ENCODE results near the gene TMEM63C.

TMEM63C gene

GRCh38 chr14:77198561-77198960 is 17.0 kb downstream of the TMEM63C start:
- DNase-seq: no peak

- DNase-seq: no peak
These were observed 18.0 kb downstream of the TMEM63C start for GRCh38 chr14:77199590-77199989.

DNA sequence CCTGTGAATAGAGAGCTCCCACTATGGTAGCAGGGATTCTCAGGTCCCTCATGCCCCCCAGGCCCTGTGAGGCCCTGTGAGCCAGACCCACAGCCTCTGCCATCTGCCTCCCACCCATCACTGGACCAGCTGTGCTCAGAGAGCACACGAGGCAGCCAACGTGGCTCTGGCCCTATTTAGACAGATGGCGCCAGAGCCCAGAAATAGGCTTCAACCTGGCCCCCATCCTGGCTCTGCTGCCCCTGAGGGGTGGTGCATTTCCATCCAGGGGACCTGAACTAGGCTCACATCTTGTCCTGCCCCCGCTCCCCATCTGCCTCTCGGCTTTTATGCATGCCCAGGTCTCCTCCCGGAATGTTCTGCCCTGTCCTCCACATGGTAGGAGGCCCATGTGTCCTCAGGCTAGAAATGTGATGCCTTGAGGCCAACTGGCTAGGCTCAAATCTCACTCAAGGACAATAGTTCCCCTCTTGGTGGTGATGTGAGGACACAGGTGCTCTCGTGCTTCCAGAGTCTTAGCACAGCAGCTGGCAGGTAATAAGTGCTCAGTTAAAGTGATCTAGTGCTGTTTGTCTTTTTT is 18.9 kb downstream of the TMEM63C start:
- DNase-seq: no peak

- DNase-seq: no peak
These were observed 20.1 kb downstream of the TMEM63C start for GRCh38 chr14:77201696-77202095.

DNA sequence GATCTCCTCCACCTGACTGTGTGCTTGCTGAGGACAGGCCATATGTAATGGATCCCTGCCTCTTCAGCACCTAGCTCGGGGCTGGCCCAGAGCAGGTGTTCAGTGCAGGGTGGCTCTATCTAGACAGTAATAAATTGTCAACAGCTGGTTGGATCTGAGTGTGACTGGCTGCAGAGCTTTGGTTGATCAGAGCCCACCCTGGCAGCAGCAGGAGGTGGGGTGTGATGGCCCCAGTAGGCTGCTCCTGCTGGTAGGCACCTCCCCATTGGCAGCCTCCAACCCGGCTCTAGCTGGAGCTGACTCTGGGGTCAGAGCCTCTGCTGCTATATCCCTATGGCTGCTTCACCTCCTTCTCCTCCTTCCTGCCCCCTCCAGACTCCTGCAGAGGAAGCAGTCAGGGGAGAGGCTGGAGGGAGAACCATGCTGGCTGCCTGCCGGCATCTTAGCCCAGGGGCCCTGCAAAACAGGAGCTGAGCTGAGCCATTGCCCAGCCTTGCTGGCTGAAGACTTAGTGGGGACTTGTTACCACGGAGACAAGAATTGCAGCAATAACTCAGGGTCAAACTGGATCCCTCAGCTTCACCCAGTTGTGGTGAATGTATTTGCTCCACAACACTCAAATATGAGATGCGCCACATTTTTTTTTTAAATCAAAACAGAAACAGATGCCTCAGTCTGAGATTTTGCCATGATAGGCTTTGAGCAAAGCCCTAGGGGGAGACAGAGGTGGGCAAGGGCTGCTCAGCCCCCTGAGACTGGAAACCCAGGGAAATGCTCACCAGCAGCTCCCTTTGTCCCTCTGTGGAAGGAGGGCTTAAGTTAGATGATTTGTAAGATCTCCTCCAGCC is 22.2 kb downstream of the TMEM63C start:
- DNase-seq: peak; percentile 88

- peak; percentile 96 for DNase-seq
These were observed 22.8 kb downstream of the TMEM63C start for GRCh38 chr14:77204459-77204771.

GRCh38 chr14:77204907-77205306 is 23.3 kb downstream of the TMEM63C start:
- DNase-seq: no peak

DNA sequence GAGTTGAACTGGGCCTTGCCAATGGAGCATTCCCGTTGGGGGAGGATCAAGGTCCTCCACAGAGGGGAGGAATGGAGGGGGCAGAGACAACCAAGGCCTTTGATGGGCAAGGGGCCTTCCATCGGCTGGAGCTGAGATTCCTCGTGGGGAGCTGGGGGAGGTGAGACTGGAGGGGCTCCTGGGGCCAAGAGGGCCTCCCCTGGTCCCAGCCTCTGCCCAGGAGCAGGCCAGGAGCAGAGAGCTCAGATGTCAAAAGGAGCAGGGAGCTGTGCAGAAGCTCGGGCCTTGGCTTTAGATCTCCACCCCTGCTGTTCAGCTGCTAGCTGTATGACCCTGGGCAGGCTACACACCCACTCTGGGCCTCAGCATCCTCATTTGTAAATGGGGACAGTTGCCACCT is 24.0 kb downstream of the TMEM63C start:
- DNase-seq: no peak

DNA sequence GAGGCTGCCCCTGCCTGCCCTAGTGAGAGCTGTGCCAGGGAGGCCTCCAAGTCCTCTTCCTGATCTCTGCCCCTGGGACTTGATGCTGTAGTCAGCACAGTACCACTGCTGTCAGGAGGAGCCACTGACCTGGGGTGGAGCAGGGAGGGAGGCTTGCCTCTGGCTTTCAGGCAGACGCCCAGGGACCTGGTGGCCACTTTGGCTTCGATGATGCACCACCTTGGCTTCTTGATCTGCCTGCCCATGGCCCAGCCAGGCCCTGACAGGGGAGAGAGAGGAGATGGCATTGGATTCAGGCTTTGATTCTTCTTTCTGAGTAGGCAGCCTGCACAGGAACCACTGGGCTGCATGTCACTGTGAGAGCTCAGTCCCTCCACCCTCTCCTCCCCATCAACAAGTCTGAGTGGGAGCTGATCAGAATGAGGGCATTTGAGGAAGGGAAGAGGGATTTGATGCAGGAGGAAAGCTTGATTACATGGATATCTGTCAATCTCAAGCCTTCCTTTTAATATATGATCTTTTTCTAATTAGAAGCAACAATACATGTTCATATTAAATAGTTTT is 24.7 kb downstream of the TMEM63C start:
- no peak for DNase-seq

DNA sequence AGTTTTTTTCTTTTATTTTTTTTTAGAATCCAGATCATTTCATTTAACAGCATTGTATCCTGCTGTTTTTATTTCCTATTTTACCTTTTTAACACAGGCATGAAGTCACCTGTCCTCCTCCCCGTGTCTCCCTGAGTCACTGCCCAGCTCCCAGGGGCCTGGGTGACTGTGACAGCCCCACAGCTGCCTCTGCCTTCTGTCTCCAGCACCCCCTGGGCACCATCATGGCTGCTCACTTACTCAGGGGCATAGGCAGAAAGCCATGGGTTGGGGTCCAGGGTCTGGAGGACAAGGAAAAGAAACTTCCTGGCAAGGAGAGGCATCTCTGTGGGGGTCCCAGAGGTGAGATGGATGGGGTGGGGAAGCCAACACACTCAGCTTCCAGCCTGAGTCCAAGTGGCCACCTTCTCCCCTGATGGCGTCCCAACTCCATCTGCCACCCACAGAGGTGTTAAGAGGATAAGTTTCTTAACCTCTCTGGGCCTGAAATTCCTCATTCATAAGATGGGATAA is 25.3 kb downstream of the TMEM63C start:
- peak; percentile 32 for DNase-seq

GRCh38 chr14:77208291-77208978 is 26.8 kb downstream of the TMEM63C start:
- peak; percentile 45 for DNase-seq

DNA sequence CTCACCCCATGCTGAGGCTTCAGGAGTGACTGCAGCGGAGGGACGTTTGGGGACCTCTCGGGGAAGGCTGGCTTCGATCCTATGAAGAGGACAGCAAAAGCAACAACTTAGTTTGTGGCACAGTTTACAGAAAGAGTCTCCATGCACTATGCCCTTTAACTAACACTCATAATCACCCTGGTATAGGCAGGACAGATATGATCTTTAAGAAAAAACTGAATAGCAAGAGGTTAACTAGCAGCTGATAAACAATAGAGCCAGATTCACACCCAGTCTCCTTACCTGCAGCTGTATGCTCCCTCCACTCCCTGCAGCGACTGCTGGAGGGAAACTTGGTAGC is 27.4 kb downstream of the TMEM63C start:
- DNase-seq: no peak

GRCh38 chr14:77212097-77212870 is 30.7 kb downstream of the TMEM63C start:
- DNase-seq: peak; percentile 19

GRCh38 chr14:77212943-77213678 is 31.5 kb downstream of the TMEM63C start:
- DNase-seq: peak; percentile 75

- no peak for DNase-seq
These were observed 32.0 kb downstream of the TMEM63C start for GRCh38 chr14:77213679-77214016.

- no peak for DNase-seq
These were observed 32.6 kb downstream of the TMEM63C start for GRCh38 chr14:77214216-77214615.

DNA sequence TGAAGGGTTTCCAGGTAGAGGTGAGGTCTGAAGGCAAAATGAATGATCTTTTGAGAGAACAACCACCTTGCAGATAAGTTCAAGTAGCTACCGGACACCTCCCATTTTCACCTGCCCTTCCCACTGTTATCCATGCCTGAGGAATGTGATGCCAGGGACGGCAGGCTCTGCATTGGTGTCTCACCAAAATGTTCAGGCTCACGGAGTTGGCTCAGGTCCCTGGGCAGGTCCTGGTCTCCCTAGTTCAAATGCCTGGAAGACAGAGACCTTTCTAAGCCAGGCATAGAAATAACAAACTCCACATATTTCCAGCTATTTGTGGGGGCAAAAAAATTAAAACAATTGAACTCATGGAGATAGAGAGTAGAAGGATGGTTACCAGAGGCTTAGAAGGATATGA is 36.0 kb downstream of the TMEM63C start:
- no peak for DNase-seq

- DNase-seq: no peak
These were observed 38.0 kb downstream of the TMEM63C start for GRCh38 chr14:77219591-77219990.

- no peak for DNase-seq
These were observed 38.8 kb downstream of the TMEM63C start for GRCh38 chr14:77220246-77221017.

GRCh38 chr14:77221241-77221871 is 39.8 kb downstream of the TMEM63C start:
- DNase-seq: no peak

All from COR-L47 (cell line).